Type B pancreatic cell (in vitro differentiated cells): ENCODE results near the gene WEE1. TPM values are rescaled to one million over a fixed set of nuclear protein-coding genes. Genes with fewer than 3 reads are reported as not detected.
"Not testable (repeated sequence)": the region's sequence is repeated elsewhere in the genome, so short reads cannot be mapped to it uniquely, and the experiment has no call there.

Experiments
- DNase-seq: peaks from one replicate; pipeline ENCODE4 v3.0.0; 2021; ENCODE audit warnings: mixed read lengths; ENCODE audit not compliant: unreplicated experiment; ENCODE audit errors: extremely low spot score
- H3K27ac Mint-ChIP-seq: 2 replicates; pipeline ENCODE4 v1.8.0; 2021; ENCODE audit warnings: mild to moderate bottlenecking, mixed read lengths
- H3K27me3 Mint-ChIP-seq: 2 replicates; pipeline ENCODE4 v1.8.0; 2021; ENCODE audit warnings: mixed read lengths
- H3K36me3 Mint-ChIP-seq: 2 replicates; pipeline ENCODE4 v1.8.0; 2021; ENCODE audit warnings: mixed read lengths
- H3K4me1 Mint-ChIP-seq: one replicate; pipeline ENCODE4 v1.8.0; 2021; ENCODE audit warnings: mixed read lengths; ENCODE audit not compliant: unreplicated experiment
- H3K4me3 Mint-ChIP-seq: 2 replicates; pipeline ENCODE4 v1.8.0; 2021; ENCODE audit warnings: mild to moderate bottlenecking, mixed read lengths
- H3K9me3 Mint-ChIP-seq: 2 replicates; pipeline ENCODE4 v1.8.0; 2021; ENCODE audit warnings: mixed read lengths
- total RNA-seq: library from RNA; stranded (reverse); gene quantifications from 2 replicates; pipeline ENCODE4 v1.2.1, GENCODE V29; 2021; ENCODE audit warnings: low replicate concordance
- TF ChIP-seq, protein P1 (sequence below): fragments of 200-600 bp; sonication (generic); conservative IDR thresholded peaks from 2 replicates; pipeline ENCODE4 v1.5.0; 2021; ENCODE audit warnings: antibody characterized with exemption, mild to moderate bottlenecking

Gene WEE1
- total RNA-seq, 1 donor from 2014 or later, result 80.1 TPM

DNA sequence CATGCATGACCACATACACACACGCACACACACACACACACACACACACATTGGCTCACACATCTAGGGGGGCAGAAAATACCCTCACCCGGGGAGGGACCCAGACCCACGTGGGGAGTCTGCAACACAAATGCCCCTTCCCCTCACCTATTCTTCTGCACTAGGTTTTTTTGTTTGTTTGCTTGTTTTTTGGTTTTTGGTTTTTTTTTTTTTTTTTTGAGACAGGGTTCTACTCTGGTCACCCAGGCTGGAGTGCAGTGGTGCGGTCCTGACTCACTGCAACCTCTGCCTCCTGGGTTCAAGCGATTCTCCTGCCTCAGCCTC lies 28.4 kb downstream of the WEE1 start:
- no peak overlapping the region for H3K27ac Mint-ChIP-seq
- TF ChIP-seq, protein P1, sequence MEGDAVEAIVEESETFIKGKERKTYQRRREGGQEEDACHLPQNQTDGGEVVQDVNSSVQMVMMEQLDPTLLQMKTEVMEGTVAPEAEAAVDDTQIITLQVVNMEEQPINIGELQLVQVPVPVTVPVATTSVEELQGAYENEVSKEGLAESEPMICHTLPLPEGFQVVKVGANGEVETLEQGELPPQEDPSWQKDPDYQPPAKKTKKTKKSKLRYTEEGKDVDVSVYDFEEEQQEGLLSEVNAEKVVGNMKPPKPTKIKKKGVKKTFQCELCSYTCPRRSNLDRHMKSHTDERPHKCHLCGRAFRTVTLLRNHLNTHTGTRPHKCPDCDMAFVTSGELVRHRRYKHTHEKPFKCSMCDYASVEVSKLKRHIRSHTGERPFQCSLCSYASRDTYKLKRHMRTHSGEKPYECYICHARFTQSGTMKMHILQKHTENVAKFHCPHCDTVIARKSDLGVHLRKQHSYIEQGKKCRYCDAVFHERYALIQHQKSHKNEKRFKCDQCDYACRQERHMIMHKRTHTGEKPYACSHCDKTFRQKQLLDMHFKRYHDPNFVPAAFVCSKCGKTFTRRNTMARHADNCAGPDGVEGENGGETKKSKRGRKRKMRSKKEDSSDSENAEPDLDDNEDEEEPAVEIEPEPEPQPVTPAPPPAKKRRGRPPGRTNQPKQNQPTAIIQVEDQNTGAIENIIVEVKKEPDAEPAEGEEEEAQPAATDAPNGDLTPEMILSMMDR, result no peak
- DNase-seq, result no peak
- H3K27me3 Mint-ChIP-seq, result no peaks in the 10 kb centered on the region
- no peaks in the 10 kb centered on the region for H3K9me3 Mint-ChIP-seq
- H3K4me3 Mint-ChIP-seq, result no peak overlapping the region
- peaks cover 14% of the 10 kb centered on the region for H3K4me1 Mint-ChIP-seq
- no peaks in the 10 kb centered on the region for H3K36me3 Mint-ChIP-seq

DNA sequence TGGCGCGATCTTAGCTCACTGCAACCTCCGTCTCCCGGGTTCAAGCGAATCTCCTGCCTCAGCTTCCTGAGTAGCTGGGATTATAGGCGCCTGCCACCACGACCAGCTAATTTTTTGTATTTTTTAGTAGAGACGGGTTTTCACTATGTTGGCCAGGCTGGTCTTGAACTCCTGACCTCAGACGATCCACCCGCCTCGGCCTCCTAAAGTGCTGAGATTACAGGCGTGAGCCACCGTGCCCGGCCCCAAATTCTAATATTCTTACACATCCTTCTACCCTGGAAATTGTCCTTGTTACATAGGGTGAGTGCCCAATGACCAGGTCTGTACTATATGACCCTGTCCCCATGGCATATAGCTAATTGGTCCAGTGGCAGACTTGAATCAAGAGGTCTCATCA lies 29.7 kb downstream of the WEE1 start:
- not testable (repeated sequence) for H3K36me3 Mint-ChIP-seq, DNase-seq, H3K27me3 Mint-ChIP-seq, H3K27ac Mint-ChIP-seq, H3K4me3 Mint-ChIP-seq, H3K9me3 Mint-ChIP-seq
- peaks cover 14% of the 10 kb centered on the region for H3K4me1 Mint-ChIP-seq

DNA sequence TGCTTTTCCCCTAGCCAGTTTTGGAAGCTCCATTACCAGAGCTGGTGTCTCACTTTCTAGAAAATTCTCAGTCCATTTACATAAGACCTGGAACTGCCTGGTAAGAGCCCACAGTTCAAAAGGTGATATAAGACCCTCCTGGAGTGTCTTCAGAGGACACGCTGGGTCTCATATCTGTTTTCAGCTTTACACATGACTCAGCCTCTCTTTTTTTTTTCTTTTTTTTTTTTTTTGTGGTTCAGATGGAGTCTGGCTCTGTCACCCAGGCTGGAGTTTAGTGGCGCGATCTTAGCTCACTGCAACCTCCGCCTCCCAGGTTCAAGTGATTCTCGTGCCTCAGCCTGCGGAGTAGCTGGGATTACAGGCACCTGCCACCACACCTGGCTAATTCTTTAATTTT lies 30.7 kb downstream of the WEE1 start:
- TF ChIP-seq, protein P1, result no peak
- no peak for DNase-seq
- Mint-ChIP-seq H3K27ac (peak overlapping the region; percentile 53), H3K9me3 (no peaks in the 10 kb centered on the region), H3K4me1 (peaks cover 14% of the 10 kb centered on the region), H3K27me3 (no peaks in the 10 kb centered on the region), H3K4me3 (no peak overlapping the region), H3K36me3 (no peaks in the 10 kb centered on the region)

- H3K27me3 Mint-ChIP-seq, result no peaks in the 10 kb centered on the region
- H3K36me3 Mint-ChIP-seq, result no peaks in the 10 kb centered on the region
- H3K9me3 Mint-ChIP-seq, result no peaks in the 10 kb centered on the region
- peaks cover 8% of the 10 kb centered on the region for H3K4me1 Mint-ChIP-seq
- TF ChIP-seq, protein P1, result no peak
- H3K27ac Mint-ChIP-seq, result no peak overlapping the region
- no peak for DNase-seq
- H3K4me3 Mint-ChIP-seq, result no peak overlapping the region
Measured at GRCh38 chr11:9605742-9606141, 32.3 kb downstream of the WEE1 start.

- TF ChIP-seq, protein P1, result no peak
- H3K9me3 Mint-ChIP-seq, result no peaks in the 10 kb centered on the region
- H3K27me3 Mint-ChIP-seq, result no peaks in the 10 kb centered on the region
- H3K4me3 Mint-ChIP-seq, result no peak overlapping the region
- H3K36me3 Mint-ChIP-seq, result no peaks in the 10 kb centered on the region
- H3K27ac Mint-ChIP-seq, result peak overlapping the region; percentile 56
- no peak for DNase-seq
- H3K4me1 Mint-ChIP-seq, result no peaks in the 10 kb centered on the region
Measured at GRCh38 chr11:9606809-9607510, 33.5 kb downstream of the WEE1 start.

DNA sequence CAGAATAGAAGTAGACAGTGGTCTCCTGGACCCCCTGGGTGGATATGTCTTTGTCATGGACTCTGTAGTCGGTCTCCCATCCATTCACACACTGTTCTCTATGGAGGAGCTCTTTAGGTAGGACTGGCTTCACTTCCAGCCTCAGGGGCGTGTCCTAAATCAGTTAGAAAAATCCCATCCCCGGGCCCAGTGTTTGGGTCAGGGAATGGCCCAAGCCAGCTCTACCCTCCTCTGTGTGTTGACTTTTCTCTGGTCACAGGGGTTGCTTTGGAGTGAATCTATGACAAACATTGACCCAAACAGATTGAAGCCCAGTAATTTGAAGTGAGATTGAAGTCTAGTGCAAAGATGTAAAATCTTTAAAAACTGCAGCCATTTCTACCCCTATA lies 34.0 kb downstream of the WEE1 start:
- Mint-ChIP-seq H3K4me3 (no peak overlapping the region), H3K4me1 (no peaks in the 10 kb centered on the region), H3K9me3 (no peaks in the 10 kb centered on the region), H3K36me3 (no peaks in the 10 kb centered on the region), H3K27me3 (no peaks in the 10 kb centered on the region), H3K27ac (no peak overlapping the region)
- TF ChIP-seq, protein P1, result no peak
- DNase-seq, result no peak
